K562 (cell line): ENCODE results near the gene FAM53B. TPM values are rescaled to one million over a fixed set of nuclear protein-coding genes. Genes with fewer than 3 reads are reported as not detected.

Experiments
- ESRRA ChIP-seq: fragments of 450-650 bp; IDR thresholded peaks from 2 replicates; pipeline ENCODE4 v1.6.1; 2014; ENCODE audit warnings: low read depth, mild to moderate bottlenecking, moderate library complexity, borderline replicate concordance
- JUNB ChIP-seq: fragments of 450-650 bp; formaldehyde crosslinking; conservative IDR thresholded peaks from 2 replicates; pipeline ENCODE4 v1.4.0; 2020; ENCODE audit warnings: mild to moderate bottlenecking
- NCOA6 ChIP-seq: fragments of 450-650 bp; IDR thresholded peaks from 2 replicates; pipeline ENCODE4 v1.6.1; 2017; ENCODE audit warnings: mild to moderate bottlenecking
- PTRF ChIP-seq: fragments of 450-650 bp; IDR thresholded peaks from 2 replicates; pipeline ENCODE4 v1.6.1; 2016; ENCODE audit warnings: mild to moderate bottlenecking, missing genetic modification characterization, missing compliant biosample characterization
- ZNF253 ChIP-seq: fragments of 250-450 bp; sonication (Bioruptor Pico); conservative IDR thresholded peaks from 2 replicates; pipeline ENCODE4 v1.6.1; 2021; ENCODE audit warnings: mild to moderate bottlenecking
- ZNF586 ChIP-seq: fragments of 450-650 bp; formaldehyde crosslinking; conservative IDR thresholded peaks from 2 replicates; pipeline ENCODE4 v1.4.0; 2020; ENCODE audit warnings: mild to moderate bottlenecking, moderate library complexity
- ZNF77 ChIP-seq: fragments of 250-450 bp; sonication (Bioruptor Pico); IDR thresholded peaks from 2 replicates; pipeline ENCODE4 v1.5.0; 2020
- polyA plus RNA-seq, 8 experiments: library from polyadenylated mRNA; depleted of rRNA in 4 of 8; stranded (reverse) in 5 of 8; unstranded in 3 of 8; fragments of >200 nt; fragmentation: Nextera tagmentation in 2 of 8; fragmentation: Illumina TruSeq in 1 of 8; extraction: Ambion mirVana in 2 of 8; extraction: Trizol in 1 of 8; gene quantifications; 2 replicates each; pipeline versions ENCODE4 v1.2.1 to v1.2.3, GENCODE V29; 2011 to 2014; ENCODE audit warnings: inconsistent platforms in 1 of 8, missing spikeins in 1 of 8
- total RNA-seq, 7 experiments: library from RNA; depleted of rRNA in 6 of 7; stranded (reverse); fragments of >200 nt in 6 of 7; fragmentation: Illumina TruSeq in 2 of 7; extraction: Trizol in 2 of 7; gene quantifications; 2 replicates each; pipeline versions ENCODE4 v1.2.1 to v1.2.3, GENCODE V29; 2011 to 2021; ENCODE audit warnings: low replicate concordance in 1 of 7
- TF ChIP-seq, protein P1 (sequence below): fragments of 250-450 bp; sonication (Bioruptor Pico); IDR thresholded peaks from 2 replicates; pipeline ENCODE4 v1.5.0; 2021
- TF ChIP-seq, protein P2 (sequence below): fragments of 250-450 bp; sonication (Bioruptor Pico); IDR thresholded peaks from 2 replicates; pipeline ENCODE4 v1.4.0; 2020; ENCODE audit warnings: mild to moderate bottlenecking, moderate library complexity, borderline replicate concordance
- TF ChIP-seq, protein P3 (sequence below): fragments of 450-650 bp; IDR thresholded peaks from 2 replicates; pipeline ENCODE4 v1.6.1; 2016; ENCODE audit warnings: borderline replicate concordance
- TF ChIP-seq, protein P4 (sequence below): fragments of 250-450 bp; sonication (Bioruptor Pico); IDR thresholded peaks from 2 replicates; pipeline ENCODE4 v1.8.0; 2022; ENCODE audit warnings: moderate library complexity, mild to moderate bottlenecking, inconsistent platforms
- TF ChIP-seq, protein P5 (sequence below), 3 experiments: fragments of 200-800 bp in 1 of 3; fragments of 250-450 bp in 1 of 3; fragments of 450-650 bp in 1 of 3; sonication (Bioruptor Pico) in 1 of 3; sonication (Bioruptor generic) in 1 of 3; formaldehyde crosslinking in 1 of 3; IDR thresholded peaks; 2 replicates each; pipeline versions ENCODE4 v1.6.1 to v1.8.0; 2016 to 2022; ENCODE audit warnings: mild to moderate bottlenecking in 2 of 3, missing genetic modification characterization in 2 of 3, missing compliant biosample characterization in 1 of 3, moderate library complexity in 1 of 3
- TF ChIP-seq, protein P6 (sequence below), 2 experiments: fragments of 200-800 bp in 1 of 2; sonication (Bioruptor generic) in 1 of 2; sonication (generic) in 1 of 2; formaldehyde crosslinking in 1 of 2; IDR thresholded peaks in 1 of 2; conservative IDR thresholded peaks in 1 of 2; 2 replicates each; pipeline versions ENCODE4 v1.5.0 to v1.6.1; 2016 to 2020; ENCODE audit warnings: missing compliant biosample characterization in 1 of 2, missing genetic modification characterization in 1 of 2, missing genetic modification reagents in 1 of 2

The FAM53B gene
- total and polyA plus RNA-seq, 9 of the 15 experiments (the other 6 are each of a cell fraction or from before 2014, with no cell fraction given) = 0.03 to 16.5 (median 5.0) TPM

DNA sequence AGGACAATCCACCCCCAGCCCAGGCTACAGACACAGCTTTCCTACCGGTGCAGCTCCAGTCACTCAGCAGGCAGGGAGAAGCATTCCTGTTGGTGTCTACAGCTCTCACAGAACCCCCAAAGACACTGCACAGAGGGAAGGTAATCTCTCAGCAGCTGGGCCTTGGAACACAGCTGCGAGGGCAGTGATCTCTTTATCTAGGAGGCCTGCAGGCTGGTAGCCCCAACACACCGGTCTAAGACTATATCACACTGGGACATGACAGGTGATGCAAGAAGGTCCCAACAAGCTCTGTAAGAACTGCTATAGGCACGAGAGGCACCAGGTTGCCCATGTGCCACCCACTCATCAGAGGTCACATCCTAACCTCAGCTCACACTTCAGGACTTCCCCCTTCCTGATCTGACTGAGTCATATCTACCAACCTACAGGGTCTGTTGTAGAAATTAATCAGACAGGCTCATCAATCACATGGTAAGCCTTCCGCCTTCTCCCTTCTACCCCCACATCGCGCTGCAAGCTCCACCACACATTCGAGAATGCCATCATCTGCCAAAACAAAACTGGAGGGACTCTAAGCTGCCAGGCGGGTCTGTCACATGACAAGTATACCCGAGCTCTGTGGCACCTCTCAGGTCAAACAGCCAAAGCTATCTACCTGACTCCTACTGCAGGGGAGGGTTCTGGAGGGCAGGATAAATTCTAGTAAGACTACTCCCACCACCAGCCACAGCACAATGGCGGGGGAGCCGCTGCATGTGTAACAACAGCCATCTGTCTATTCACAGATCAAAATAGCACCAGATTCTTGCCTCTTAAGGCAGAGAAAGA lies 26.1 kb downstream of the FAM53B start (continued):
- no peak for TF ChIP-seq ZNF253 (CRISPR knock-in tag)
- no peak for TF ChIP-seq NCOA6
- TF ChIP-seq, protein P1, sequence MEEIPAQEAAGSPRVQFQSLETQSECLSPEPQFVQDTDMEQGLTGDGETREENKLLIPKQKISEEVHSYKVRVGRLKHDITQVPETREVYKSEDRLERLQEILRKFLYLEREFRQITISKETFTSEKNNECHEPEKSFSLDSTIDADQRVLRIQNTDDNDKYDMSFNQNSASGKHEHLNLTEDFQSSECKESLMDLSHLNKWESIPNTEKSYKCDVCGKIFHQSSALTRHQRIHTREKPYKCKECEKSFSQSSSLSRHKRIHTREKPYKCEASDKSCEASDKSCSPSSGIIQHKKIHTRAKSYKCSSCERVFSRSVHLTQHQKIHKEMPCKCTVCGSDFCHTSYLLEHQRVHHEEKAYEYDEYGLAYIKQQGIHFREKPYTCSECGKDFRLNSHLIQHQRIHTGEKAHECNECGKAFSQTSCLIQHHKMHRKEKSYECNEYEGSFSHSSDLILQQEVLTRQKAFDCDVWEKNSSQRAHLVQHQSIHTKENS (CRISPR knock-in tag) = no peak
- TF ChIP-seq, protein P2, sequence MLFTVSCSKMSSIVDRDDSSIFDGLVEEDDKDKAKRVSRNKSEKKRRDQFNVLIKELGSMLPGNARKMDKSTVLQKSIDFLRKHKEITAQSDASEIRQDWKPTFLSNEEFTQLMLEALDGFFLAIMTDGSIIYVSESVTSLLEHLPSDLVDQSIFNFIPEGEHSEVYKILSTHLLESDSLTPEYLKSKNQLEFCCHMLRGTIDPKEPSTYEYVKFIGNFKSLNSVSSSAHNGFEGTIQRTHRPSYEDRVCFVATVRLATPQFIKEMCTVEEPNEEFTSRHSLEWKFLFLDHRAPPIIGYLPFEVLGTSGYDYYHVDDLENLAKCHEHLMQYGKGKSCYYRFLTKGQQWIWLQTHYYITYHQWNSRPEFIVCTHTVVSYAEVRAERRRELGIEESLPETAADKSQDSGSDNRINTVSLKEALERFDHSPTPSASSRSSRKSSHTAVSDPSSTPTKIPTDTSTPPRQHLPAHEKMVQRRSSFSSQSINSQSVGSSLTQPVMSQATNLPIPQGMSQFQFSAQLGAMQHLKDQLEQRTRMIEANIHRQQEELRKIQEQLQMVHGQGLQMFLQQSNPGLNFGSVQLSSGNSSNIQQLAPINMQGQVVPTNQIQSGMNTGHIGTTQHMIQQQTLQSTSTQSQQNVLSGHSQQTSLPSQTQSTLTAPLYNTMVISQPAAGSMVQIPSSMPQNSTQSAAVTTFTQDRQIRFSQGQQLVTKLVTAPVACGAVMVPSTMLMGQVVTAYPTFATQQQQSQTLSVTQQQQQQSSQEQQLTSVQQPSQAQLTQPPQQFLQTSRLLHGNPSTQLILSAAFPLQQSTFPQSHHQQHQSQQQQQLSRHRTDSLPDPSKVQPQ (CRISPR knock-in tag) = no peak
- no peak for TF ChIP-seq ZNF77 (CRISPR knock-in tag)
- TF ChIP-seq, protein P3, sequence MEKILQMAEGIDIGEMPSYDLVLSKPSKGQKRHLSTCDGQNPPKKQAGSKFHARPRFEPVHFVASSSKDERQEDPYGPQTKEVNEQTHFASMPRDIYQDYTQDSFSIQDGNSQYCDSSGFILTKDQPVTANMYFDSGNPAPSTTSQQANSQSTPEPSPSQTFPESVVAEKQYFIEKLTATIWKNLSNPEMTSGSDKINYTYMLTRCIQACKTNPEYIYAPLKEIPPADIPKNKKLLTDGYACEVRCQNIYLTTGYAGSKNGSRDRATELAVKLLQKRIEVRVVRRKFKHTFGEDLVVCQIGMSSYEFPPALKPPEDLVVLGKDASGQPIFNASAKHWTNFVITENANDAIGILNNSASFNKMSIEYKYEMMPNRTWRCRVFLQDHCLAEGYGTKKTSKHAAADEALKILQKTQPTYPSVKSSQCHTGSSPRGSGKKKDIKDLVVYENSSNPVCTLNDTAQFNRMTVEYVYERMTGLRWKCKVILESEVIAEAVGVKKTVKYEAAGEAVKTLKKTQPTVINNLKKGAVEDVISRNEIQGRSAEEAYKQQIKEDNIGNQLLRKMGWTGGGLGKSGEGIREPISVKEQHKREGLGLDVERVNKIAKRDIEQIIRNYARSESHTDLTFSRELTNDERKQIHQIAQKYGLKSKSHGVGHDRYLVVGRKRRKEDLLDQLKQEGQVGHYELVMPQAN = no peak
- TF ChIP-seq ESRRA = no peak
- TF ChIP-seq PTRF = no peak
- TF ChIP-seq ZNF586 = 0 out of 2 replicates have a peak, but pooled peaks have one; percentile 47
- TF ChIP-seq JUNB (CRISPR knock-in tag) = no peak
- TF ChIP-seq, protein P4, sequence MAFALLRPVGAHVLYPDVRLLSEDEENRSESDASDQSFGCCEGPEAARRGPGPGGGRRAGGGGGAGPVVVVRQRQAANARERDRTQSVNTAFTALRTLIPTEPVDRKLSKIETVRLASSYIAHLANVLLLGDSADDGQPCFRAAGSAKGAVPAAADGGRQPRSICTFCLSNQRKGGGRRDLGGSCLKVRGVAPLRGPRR (CRISPR knock-in tag) = peak; percentile 49; the same call in 1 of the 2 replicates
- TF ChIP-seq, protein P5, sequence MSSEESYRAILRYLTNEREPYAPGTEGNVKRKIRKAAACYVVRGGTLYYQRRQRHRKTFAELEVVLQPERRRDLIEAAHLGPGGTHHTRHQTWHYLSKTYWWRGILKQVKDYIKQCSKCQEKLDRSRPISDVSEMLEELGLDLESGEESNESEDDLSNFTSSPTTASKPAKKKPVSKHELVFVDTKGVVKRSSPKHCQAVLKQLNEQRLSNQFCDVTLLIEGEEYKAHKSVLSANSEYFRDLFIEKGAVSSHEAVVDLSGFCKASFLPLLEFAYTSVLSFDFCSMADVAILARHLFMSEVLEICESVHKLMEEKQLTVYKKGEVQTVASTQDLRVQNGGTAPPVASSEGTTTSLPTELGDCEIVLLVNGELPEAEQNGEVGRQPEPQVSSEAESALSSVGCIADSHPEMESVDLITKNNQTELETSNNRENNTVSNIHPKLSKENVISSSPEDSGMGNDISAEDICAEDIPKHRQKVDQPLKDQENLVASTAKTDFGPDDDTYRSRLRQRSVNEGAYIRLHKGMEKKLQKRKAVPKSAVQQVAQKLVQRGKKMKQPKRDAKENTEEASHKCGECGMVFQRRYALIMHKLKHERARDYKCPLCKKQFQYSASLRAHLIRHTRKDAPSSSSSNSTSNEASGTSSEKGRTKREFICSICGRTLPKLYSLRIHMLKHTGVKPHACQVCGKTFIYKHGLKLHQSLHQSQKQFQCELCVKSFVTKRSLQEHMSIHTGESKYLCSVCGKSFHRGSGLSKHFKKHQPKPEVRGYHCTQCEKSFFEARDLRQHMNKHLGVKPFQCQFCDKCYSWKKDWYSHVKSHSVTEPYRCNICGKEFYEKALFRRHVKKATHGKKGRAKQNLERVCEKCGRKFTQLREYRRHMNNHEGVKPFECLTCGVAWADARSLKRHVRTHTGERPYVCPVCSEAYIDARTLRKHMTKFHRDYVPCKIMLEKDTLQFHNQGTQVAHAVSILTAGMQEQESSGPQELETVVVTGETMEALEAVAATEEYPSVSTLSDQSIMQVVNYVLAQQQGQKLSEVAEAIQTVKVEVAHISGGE (CRISPR knock-in tag; IDR thresholded peaks at IDR 0.05) = peak in 1 of 3 experiments; percentile 65; a peak in 2 of 6 replicates
- TF ChIP-seq, protein P6, sequence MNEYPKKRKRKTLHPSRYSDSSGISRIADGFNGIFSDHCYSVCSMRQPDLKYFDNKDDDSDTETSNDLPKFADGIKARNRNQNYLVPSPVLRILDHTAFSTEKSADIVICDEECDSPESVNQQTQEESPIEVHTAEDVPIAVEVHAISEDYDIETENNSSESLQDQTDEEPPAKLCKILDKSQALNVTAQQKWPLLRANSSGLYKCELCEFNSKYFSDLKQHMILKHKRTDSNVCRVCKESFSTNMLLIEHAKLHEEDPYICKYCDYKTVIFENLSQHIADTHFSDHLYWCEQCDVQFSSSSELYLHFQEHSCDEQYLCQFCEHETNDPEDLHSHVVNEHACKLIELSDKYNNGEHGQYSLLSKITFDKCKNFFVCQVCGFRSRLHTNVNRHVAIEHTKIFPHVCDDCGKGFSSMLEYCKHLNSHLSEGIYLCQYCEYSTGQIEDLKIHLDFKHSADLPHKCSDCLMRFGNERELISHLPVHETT (CRISPR knock-in tag; conservative IDR thresholded peaks at IDR 0.05 in 1 of 2, IDR thresholded peaks at IDR 0.05 in 1 of 2) = 0 out of 4 replicates have a peak, but pooled peaks of 1 of the 2 experiments have one; percentile 26
